A673 (cell line): ENCODE measurements around the gene ZNF184.

Source experiments
- EZH2 ChIP-seq: fragments of 200-600 bp; sonication (generic); IDR thresholded peaks from 2 replicates; pipeline ENCODE4 v1.6.1; 2017; ENCODE audit warnings: borderline replicate concordance, low read depth, mild to moderate bottlenecking, mixed read lengths, antibody characterized with exemption, low read length; ENCODE audit not compliant: poor library complexity, severe bottlenecking
- TF ChIP-seq, protein P1 (sequence below): fragments of 300-800, 200-600 bp; sonication (generic); conservative IDR thresholded peaks from 2 replicates; pipeline ENCODE4 v1.5.1; 2017; ENCODE audit warnings: low read depth, mild to moderate bottlenecking, antibody characterized with exemption, low read length, moderate library complexity, mixed read lengths

DNA sequence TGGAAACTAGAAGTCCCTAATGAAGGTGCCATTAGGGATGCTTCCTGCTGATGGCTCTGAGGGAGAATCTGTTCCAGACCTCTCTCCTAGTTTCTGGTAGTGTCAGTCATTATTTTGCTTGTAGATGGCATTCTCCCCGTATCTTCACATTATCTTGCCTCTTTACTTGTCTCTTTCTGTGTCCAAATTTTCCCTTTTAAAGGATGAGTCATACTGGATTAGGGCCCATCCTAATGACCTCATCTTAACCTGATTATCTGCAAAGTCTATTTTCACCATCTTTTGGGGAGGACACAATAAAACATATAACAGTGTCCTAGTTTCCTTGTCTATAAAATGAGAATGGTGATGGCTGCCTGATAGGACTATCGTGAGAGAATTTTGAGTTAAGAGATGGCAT, 57.0 kb downstream of the ZNF184 start:
- TF ChIP-seq, protein P1, sequence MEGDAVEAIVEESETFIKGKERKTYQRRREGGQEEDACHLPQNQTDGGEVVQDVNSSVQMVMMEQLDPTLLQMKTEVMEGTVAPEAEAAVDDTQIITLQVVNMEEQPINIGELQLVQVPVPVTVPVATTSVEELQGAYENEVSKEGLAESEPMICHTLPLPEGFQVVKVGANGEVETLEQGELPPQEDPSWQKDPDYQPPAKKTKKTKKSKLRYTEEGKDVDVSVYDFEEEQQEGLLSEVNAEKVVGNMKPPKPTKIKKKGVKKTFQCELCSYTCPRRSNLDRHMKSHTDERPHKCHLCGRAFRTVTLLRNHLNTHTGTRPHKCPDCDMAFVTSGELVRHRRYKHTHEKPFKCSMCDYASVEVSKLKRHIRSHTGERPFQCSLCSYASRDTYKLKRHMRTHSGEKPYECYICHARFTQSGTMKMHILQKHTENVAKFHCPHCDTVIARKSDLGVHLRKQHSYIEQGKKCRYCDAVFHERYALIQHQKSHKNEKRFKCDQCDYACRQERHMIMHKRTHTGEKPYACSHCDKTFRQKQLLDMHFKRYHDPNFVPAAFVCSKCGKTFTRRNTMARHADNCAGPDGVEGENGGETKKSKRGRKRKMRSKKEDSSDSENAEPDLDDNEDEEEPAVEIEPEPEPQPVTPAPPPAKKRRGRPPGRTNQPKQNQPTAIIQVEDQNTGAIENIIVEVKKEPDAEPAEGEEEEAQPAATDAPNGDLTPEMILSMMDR = no peak
- TF ChIP-seq EZH2 = no peak
